H9 (cell line): ENCODE measurements around the gene FAM24B. TPM values are rescaled to one million over a fixed set of nuclear protein-coding genes. Genes with fewer than 3 reads are reported as not detected.

Experiments
- DNase-seq: peaks from one replicate; pipeline ENCODE4 v3.0.0-alpha.2; 2017
- H2AFZ ChIP-seq: one replicate; pipeline ENCODE4 v1.6.1; 2013; ENCODE audit warnings: mild to moderate bottlenecking, low read length, control low read depth, moderate library complexity
- H2AK5ac ChIP-seq: 2 replicates; pipeline ENCODE4 v1.6.1; 2013; ENCODE audit warnings: low read length, control low read depth, mixed read lengths; ENCODE audit not compliant: insufficient read length
- H2BK120ac ChIP-seq: one replicate; pipeline ENCODE4 v1.6.1; 2013; ENCODE audit warnings: low read depth, mild to moderate bottlenecking, low read length, control low read depth, inconsistent platforms; ENCODE audit not compliant: poor library complexity, severe bottlenecking
- H2BK12ac ChIP-seq: 2 replicates; pipeline ENCODE4 v1.6.1; 2013; ENCODE audit warnings: low read length, control low read depth, mixed read lengths, low read depth; ENCODE audit not compliant: insufficient read length
- H2BK15ac ChIP-seq: 2 replicates; pipeline ENCODE4 v1.6.1; 2013; ENCODE audit warnings: low read depth, low read length, control low read depth
- H2BK20ac ChIP-seq: one replicate; pipeline ENCODE4 v1.6.1; 2013; ENCODE audit warnings: low read depth, mild to moderate bottlenecking, low read length, control low read depth, inconsistent platforms; ENCODE audit not compliant: poor library complexity, severe bottlenecking
- H2BK5ac ChIP-seq: 2 replicates; pipeline ENCODE4 v1.6.1; 2013; ENCODE audit warnings: low read length, control low read depth, mixed read lengths; ENCODE audit not compliant: insufficient read length
- H3K14ac ChIP-seq: 2 replicates; pipeline ENCODE4 v1.6.1; 2013; ENCODE audit warnings: low read length, control low read depth; ENCODE audit not compliant: insufficient read depth
- H3K18ac ChIP-seq: 2 replicates; pipeline ENCODE4 v1.6.1; 2013; ENCODE audit warnings: low read depth, mild to moderate bottlenecking, mixed read lengths, low read length, control low read depth; ENCODE audit not compliant: insufficient read length
- H3K23ac ChIP-seq: 2 replicates; pipeline ENCODE4 v1.6.1; 2013; ENCODE audit warnings: low read length, control low read depth, mixed read lengths, low read depth; ENCODE audit not compliant: insufficient read length
- H3K23me2 ChIP-seq: 2 replicates; pipeline ENCODE4 v1.6.1; 2013; ENCODE audit warnings: low read depth, mild to moderate bottlenecking, mixed read lengths, low read length, control low read depth; ENCODE audit not compliant: insufficient read length, poor library complexity, severe bottlenecking
- H3K27ac ChIP-seq: 2 replicates; pipeline ENCODE4 v1.5.1; 2013; ENCODE audit warnings: low read length, control low read depth, mixed read lengths, low read depth; ENCODE audit not compliant: insufficient read length
- H3K27me3 ChIP-seq: 2 replicates; pipeline ENCODE4 v1.6.1; 2013; ENCODE audit warnings: low read length, control low read depth, inconsistent platforms; ENCODE audit not compliant: insufficient read depth
- H3K4ac ChIP-seq: 2 replicates; pipeline ENCODE4 v1.6.1; 2013; ENCODE audit warnings: low read depth, mild to moderate bottlenecking, control low read depth, inconsistent platforms, low read length, moderate library complexity
- H3K4me1 ChIP-seq: 2 replicates; pipeline ENCODE4 v1.6.1; 2013; ENCODE audit warnings: low read length, control low read depth, inconsistent platforms; ENCODE audit not compliant: insufficient read depth
- H3K4me2 ChIP-seq: 2 replicates; pipeline ENCODE4 v1.6.1; 2013; ENCODE audit warnings: low read length, control low read depth, mixed read lengths; ENCODE audit not compliant: insufficient read length, insufficient read depth
- H3K56ac ChIP-seq: 2 replicates; pipeline ENCODE4 v1.6.1; 2013; ENCODE audit warnings: low read depth, mild to moderate bottlenecking, mixed read lengths, low read length, control low read depth; ENCODE audit not compliant: insufficient read length
- H3K79me1 ChIP-seq: 2 replicates; pipeline ENCODE4 v1.6.1; 2013; ENCODE audit warnings: low read depth, mild to moderate bottlenecking, moderate library complexity, low read length, control low read depth, inconsistent platforms; ENCODE audit not compliant: insufficient read depth, poor library complexity, severe bottlenecking
- H3K79me2 ChIP-seq: 2 replicates; pipeline ENCODE4 v1.6.1; 2013; ENCODE audit warnings: low read length, control low read depth, inconsistent platforms; ENCODE audit not compliant: insufficient read depth
- H3K9ac ChIP-seq: 2 replicates; pipeline ENCODE4 v1.6.1; 2013; ENCODE audit warnings: low read length, control low read depth, mixed read lengths; ENCODE audit not compliant: insufficient read length; ENCODE audit errors: extremely low read depth
- H3K9me3 ChIP-seq: one replicate; pipeline ENCODE4 v1.6.1; 2013; ENCODE audit warnings: low read depth, low read length, inconsistent platforms; ENCODE audit not compliant: control insufficient read depth
- H3T11ph ChIP-seq: one replicate; pipeline ENCODE4 v1.6.1; 2013; ENCODE audit warnings: mild to moderate bottlenecking, low read length, control low read depth, inconsistent platforms
- H4K20me1 ChIP-seq: one replicate; pipeline ENCODE4 v1.6.1; 2013; ENCODE audit not compliant: control insufficient read depth, insufficient read length, insufficient read depth
- H4K5ac ChIP-seq: 2 replicates; pipeline ENCODE4 v1.6.1; 2013; ENCODE audit warnings: low read depth, mild to moderate bottlenecking, mixed read lengths, low read length, control low read depth; ENCODE audit not compliant: insufficient read length
- H4K8ac ChIP-seq: replicated peaks from 2 replicates; pipeline ENCODE4 v1.6.1; 2013; ENCODE audit warnings: low read length, control low read depth, mixed read lengths, low read depth; ENCODE audit not compliant: insufficient read length
- H4K91ac ChIP-seq: 2 replicates; pipeline ENCODE4 v1.6.1; 2013; ENCODE audit warnings: low read depth, mild to moderate bottlenecking, moderate library complexity, mixed read lengths, low read length, control low read depth; ENCODE audit not compliant: insufficient read length
- H3K27ac Mint-ChIP-seq, 3 experiments: 2 replicates in 2 of 3; 3 replicates in 1 of 3; pipeline ENCODE4 v1.8.0; 2020 to 2021; ENCODE audit warnings: mixed read lengths in 3 of 3, mild to moderate bottlenecking in 1 of 3, moderate library complexity in 1 of 3
- H3K27me3 Mint-ChIP-seq: 2 replicates; pipeline ENCODE4 v1.8.0; 2021; ENCODE audit warnings: low read depth, mild to moderate bottlenecking, moderate library complexity, mixed read lengths
- H3K36me3 Mint-ChIP-seq, 3 experiments: 2 replicates in 2 of 3; 3 replicates in 1 of 3; pipeline ENCODE4 v1.8.0; 2020 to 2021; ENCODE audit warnings: low read depth in 3 of 3, mixed read lengths in 3 of 3; ENCODE audit not compliant: insufficient read depth in 1 of 3
- H3K4me1 Mint-ChIP-seq, 2 experiments: 2 replicates each; pipeline ENCODE4 v1.8.0; 2020; ENCODE audit warnings: mixed read lengths in 2 of 2
- H3K4me3 Mint-ChIP-seq, 2 experiments: 2 replicates in 1 of 2; 3 replicates in 1 of 2; pipeline ENCODE4 v1.8.0; 2020 to 2021; ENCODE audit warnings: mild to moderate bottlenecking in 2 of 2, mixed read lengths in 2 of 2, moderate library complexity in 1 of 2
- H3K9me3 Mint-ChIP-seq, 2 experiments: 2 replicates in 1 of 2; 3 replicates in 1 of 2; pipeline ENCODE4 v1.8.0; 2020; ENCODE audit warnings: mild to moderate bottlenecking in 2 of 2, mixed read lengths in 2 of 2, moderate library complexity in 1 of 2
- WGBS: extraction: QIAGEN DNeasy Blood & Tissue Kit; methylation state at CpG from one replicate; pipeline ENCODE4 v1.1.7; 2013; ENCODE audit warnings: missing lambda C conversion rate, low lambda C conversion rate, mixed read lengths; ENCODE audit not compliant: insufficient read length; ENCODE audit errors: extremely low coverage; 5-methylcytosine and 5-hydroxymethylcytosine counted together
- total RNA-seq: library from RNA; stranded (reverse); gene quantifications from 2 replicates; pipeline ENCODE4 v1.2.1, GENCODE V29; 2021
- TF ChIP-seq, protein P1 (sequence below): fragments of 200-600 bp; sonication (generic); conservative IDR thresholded peaks from 3 replicates; pipeline ENCODE4 v1.8.0; 2021; ENCODE audit warnings: antibody characterized with exemption, mild to moderate bottlenecking

The FAM24B gene
- total RNA-seq, 1 experiment from 2014 or later: not detected

DNA sequence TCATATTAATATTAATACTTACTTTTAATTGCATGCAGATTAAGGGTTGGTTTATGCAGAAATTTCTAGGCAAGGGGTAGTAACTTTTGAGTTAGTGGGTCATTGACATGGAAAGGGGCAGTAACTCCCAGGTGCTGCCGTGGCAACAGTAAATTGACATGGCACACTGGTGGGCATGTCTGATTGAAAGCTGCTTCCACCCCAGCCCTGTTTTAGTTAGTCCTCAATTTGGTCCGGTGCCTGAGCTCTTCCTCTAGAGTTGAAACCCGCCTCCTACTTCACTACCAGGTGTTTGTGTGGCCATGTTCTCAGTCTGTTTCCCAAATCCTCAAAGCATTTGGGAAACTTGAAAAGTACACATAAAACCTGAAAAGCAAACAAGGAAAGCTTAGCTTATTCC lies 52.1 kb downstream of the FAM24B start:
- no peak overlapping the region for H3K56ac ChIP-seq
- H3K18ac ChIP-seq: no peak overlapping the region
- no peak overlapping the region for H3K14ac ChIP-seq
- no peak overlapping the region for H2BK12ac ChIP-seq
- H4K91ac ChIP-seq: no peak overlapping the region
- no peaks in the 10 kb centered on the region for H3K9me3 Mint-ChIP-seq
- no peak overlapping the region for H3K23ac ChIP-seq
- no peaks in the 10 kb centered on the region for H3K23me2 ChIP-seq
- TF ChIP-seq, protein P1, sequence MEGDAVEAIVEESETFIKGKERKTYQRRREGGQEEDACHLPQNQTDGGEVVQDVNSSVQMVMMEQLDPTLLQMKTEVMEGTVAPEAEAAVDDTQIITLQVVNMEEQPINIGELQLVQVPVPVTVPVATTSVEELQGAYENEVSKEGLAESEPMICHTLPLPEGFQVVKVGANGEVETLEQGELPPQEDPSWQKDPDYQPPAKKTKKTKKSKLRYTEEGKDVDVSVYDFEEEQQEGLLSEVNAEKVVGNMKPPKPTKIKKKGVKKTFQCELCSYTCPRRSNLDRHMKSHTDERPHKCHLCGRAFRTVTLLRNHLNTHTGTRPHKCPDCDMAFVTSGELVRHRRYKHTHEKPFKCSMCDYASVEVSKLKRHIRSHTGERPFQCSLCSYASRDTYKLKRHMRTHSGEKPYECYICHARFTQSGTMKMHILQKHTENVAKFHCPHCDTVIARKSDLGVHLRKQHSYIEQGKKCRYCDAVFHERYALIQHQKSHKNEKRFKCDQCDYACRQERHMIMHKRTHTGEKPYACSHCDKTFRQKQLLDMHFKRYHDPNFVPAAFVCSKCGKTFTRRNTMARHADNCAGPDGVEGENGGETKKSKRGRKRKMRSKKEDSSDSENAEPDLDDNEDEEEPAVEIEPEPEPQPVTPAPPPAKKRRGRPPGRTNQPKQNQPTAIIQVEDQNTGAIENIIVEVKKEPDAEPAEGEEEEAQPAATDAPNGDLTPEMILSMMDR: no peak
- no peaks in the 10 kb centered on the region; the same call in 1 of the 2 replicates for H3K4me1 ChIP-seq
- peaks cover 3% of the 10 kb centered on the region; the same call in 1 of the 2 replicates for H3K27me3 Mint-ChIP-seq
- H4K20me1 ChIP-seq: no peaks in the 10 kb centered on the region
- no CpG with 5 or more reads among the region's 3 CpGs for WGBS
- H4K5ac ChIP-seq: no peak overlapping the region
- H3K4me3 Mint-ChIP-seq: no peak overlapping the region
- no peaks in the 10 kb centered on the region; the same call in 1 of the 2 replicates for H3K27me3 ChIP-seq
- no peak overlapping the region for H3K27ac ChIP-seq
- H3T11ph ChIP-seq: no peak overlapping the region
- H3K4me2 ChIP-seq: no peak overlapping the region
- no peak overlapping the region for H3K9ac ChIP-seq
- no peak overlapping the region for H2BK5ac ChIP-seq
- H3K9me3 ChIP-seq: no peaks in the 10 kb centered on the region
- no peak for DNase-seq
- no peak overlapping the region for H3K4ac ChIP-seq
- H2BK120ac ChIP-seq: no peak overlapping the region
- H3K79me2 ChIP-seq: no peaks in the 10 kb centered on the region
- no peak overlapping the region for H3K27ac Mint-ChIP-seq
- no peaks in the 10 kb centered on the region for H3K79me1 ChIP-seq
- H4K8ac ChIP-seq: no peak overlapping the region
- H2BK15ac ChIP-seq: no peak overlapping the region
- H3K36me3 Mint-ChIP-seq: peaks cover 2 to 4% (median 2%) of the 10 kb centered on the region in 3 experiments; a peak in 1 of 7 replicates
- H3K4me1 Mint-ChIP-seq: peaks cover 4 to 6% of the 10 kb centered on the region in 2 experiments; a peak in 3 of 4 replicates
- H2AK5ac ChIP-seq: no peak overlapping the region
- H2BK20ac ChIP-seq: no peak overlapping the region
- no peak overlapping the region for H2AFZ ChIP-seq
